H9 (cell line): ENCODE measurements around the gene HBZ. TPM values are rescaled to one million over a fixed set of nuclear protein-coding genes. Genes with fewer than 3 reads are reported as not detected.

Experiments
- DNase-seq: peaks from one replicate; pipeline ENCODE4 v3.0.0-alpha.2; 2017
- H2AFZ ChIP-seq: one replicate; pipeline ENCODE4 v1.6.1; 2013; ENCODE audit warnings: mild to moderate bottlenecking, low read length, control low read depth, moderate library complexity
- H2AK5ac ChIP-seq: 2 replicates; pipeline ENCODE4 v1.6.1; 2013; ENCODE audit warnings: low read length, control low read depth, mixed read lengths; ENCODE audit not compliant: insufficient read length
- H2BK120ac ChIP-seq: one replicate; pipeline ENCODE4 v1.6.1; 2013; ENCODE audit warnings: low read depth, mild to moderate bottlenecking, low read length, control low read depth, inconsistent platforms; ENCODE audit not compliant: poor library complexity, severe bottlenecking
- H2BK12ac ChIP-seq: 2 replicates; pipeline ENCODE4 v1.6.1; 2013; ENCODE audit warnings: low read length, control low read depth, mixed read lengths, low read depth; ENCODE audit not compliant: insufficient read length
- H2BK15ac ChIP-seq: 2 replicates; pipeline ENCODE4 v1.6.1; 2013; ENCODE audit warnings: low read depth, low read length, control low read depth
- H2BK20ac ChIP-seq: one replicate; pipeline ENCODE4 v1.6.1; 2013; ENCODE audit warnings: low read depth, mild to moderate bottlenecking, low read length, control low read depth, inconsistent platforms; ENCODE audit not compliant: poor library complexity, severe bottlenecking
- H2BK5ac ChIP-seq: 2 replicates; pipeline ENCODE4 v1.6.1; 2013; ENCODE audit warnings: low read length, control low read depth, mixed read lengths; ENCODE audit not compliant: insufficient read length
- H3K14ac ChIP-seq: 2 replicates; pipeline ENCODE4 v1.6.1; 2013; ENCODE audit warnings: low read length, control low read depth; ENCODE audit not compliant: insufficient read depth
- H3K18ac ChIP-seq: 2 replicates; pipeline ENCODE4 v1.6.1; 2013; ENCODE audit warnings: low read depth, mild to moderate bottlenecking, mixed read lengths, low read length, control low read depth; ENCODE audit not compliant: insufficient read length
- H3K23ac ChIP-seq: 2 replicates; pipeline ENCODE4 v1.6.1; 2013; ENCODE audit warnings: low read length, control low read depth, mixed read lengths, low read depth; ENCODE audit not compliant: insufficient read length
- H3K23me2 ChIP-seq: 2 replicates; pipeline ENCODE4 v1.6.1; 2013; ENCODE audit warnings: low read depth, mild to moderate bottlenecking, mixed read lengths, low read length, control low read depth; ENCODE audit not compliant: insufficient read length, poor library complexity, severe bottlenecking
- H3K27ac ChIP-seq: 2 replicates; pipeline ENCODE4 v1.5.1; 2013; ENCODE audit warnings: low read length, control low read depth, mixed read lengths, low read depth; ENCODE audit not compliant: insufficient read length
- H3K27me3 ChIP-seq: 2 replicates; pipeline ENCODE4 v1.6.1; 2013; ENCODE audit warnings: low read length, control low read depth, inconsistent platforms; ENCODE audit not compliant: insufficient read depth
- H3K4ac ChIP-seq: 2 replicates; pipeline ENCODE4 v1.6.1; 2013; ENCODE audit warnings: low read depth, mild to moderate bottlenecking, control low read depth, inconsistent platforms, low read length, moderate library complexity
- H3K4me1 ChIP-seq: 2 replicates; pipeline ENCODE4 v1.6.1; 2013; ENCODE audit warnings: low read length, control low read depth, inconsistent platforms; ENCODE audit not compliant: insufficient read depth
- H3K4me2 ChIP-seq: 2 replicates; pipeline ENCODE4 v1.6.1; 2013; ENCODE audit warnings: low read length, control low read depth, mixed read lengths; ENCODE audit not compliant: insufficient read length, insufficient read depth
- H3K56ac ChIP-seq: 2 replicates; pipeline ENCODE4 v1.6.1; 2013; ENCODE audit warnings: low read depth, mild to moderate bottlenecking, mixed read lengths, low read length, control low read depth; ENCODE audit not compliant: insufficient read length
- H3K79me1 ChIP-seq: 2 replicates; pipeline ENCODE4 v1.6.1; 2013; ENCODE audit warnings: low read depth, mild to moderate bottlenecking, moderate library complexity, low read length, control low read depth, inconsistent platforms; ENCODE audit not compliant: insufficient read depth, poor library complexity, severe bottlenecking
- H3K79me2 ChIP-seq: 2 replicates; pipeline ENCODE4 v1.6.1; 2013; ENCODE audit warnings: low read length, control low read depth, inconsistent platforms; ENCODE audit not compliant: insufficient read depth
- H3K9ac ChIP-seq: 2 replicates; pipeline ENCODE4 v1.6.1; 2013; ENCODE audit warnings: low read length, control low read depth, mixed read lengths; ENCODE audit not compliant: insufficient read length; ENCODE audit errors: extremely low read depth
- H3K9me3 ChIP-seq: one replicate; pipeline ENCODE4 v1.6.1; 2013; ENCODE audit warnings: low read depth, low read length, inconsistent platforms; ENCODE audit not compliant: control insufficient read depth
- H3T11ph ChIP-seq: one replicate; pipeline ENCODE4 v1.6.1; 2013; ENCODE audit warnings: mild to moderate bottlenecking, low read length, control low read depth, inconsistent platforms
- H4K20me1 ChIP-seq: one replicate; pipeline ENCODE4 v1.6.1; 2013; ENCODE audit not compliant: control insufficient read depth, insufficient read length, insufficient read depth
- H4K5ac ChIP-seq: 2 replicates; pipeline ENCODE4 v1.6.1; 2013; ENCODE audit warnings: low read depth, mild to moderate bottlenecking, mixed read lengths, low read length, control low read depth; ENCODE audit not compliant: insufficient read length
- H4K8ac ChIP-seq: replicated peaks from 2 replicates; pipeline ENCODE4 v1.6.1; 2013; ENCODE audit warnings: low read length, control low read depth, mixed read lengths, low read depth; ENCODE audit not compliant: insufficient read length
- H4K91ac ChIP-seq: 2 replicates; pipeline ENCODE4 v1.6.1; 2013; ENCODE audit warnings: low read depth, mild to moderate bottlenecking, moderate library complexity, mixed read lengths, low read length, control low read depth; ENCODE audit not compliant: insufficient read length
- H3K27ac Mint-ChIP-seq, 3 experiments: 2 replicates in 2 of 3; 3 replicates in 1 of 3; pipeline ENCODE4 v1.8.0; 2020 to 2021; ENCODE audit warnings: mixed read lengths in 3 of 3, mild to moderate bottlenecking in 1 of 3, moderate library complexity in 1 of 3
- H3K27me3 Mint-ChIP-seq: 2 replicates; pipeline ENCODE4 v1.8.0; 2021; ENCODE audit warnings: low read depth, mild to moderate bottlenecking, moderate library complexity, mixed read lengths
- H3K36me3 Mint-ChIP-seq, 3 experiments: 2 replicates in 2 of 3; 3 replicates in 1 of 3; pipeline ENCODE4 v1.8.0; 2020 to 2021; ENCODE audit warnings: low read depth in 3 of 3, mixed read lengths in 3 of 3; ENCODE audit not compliant: insufficient read depth in 1 of 3
- H3K4me1 Mint-ChIP-seq, 2 experiments: 2 replicates each; pipeline ENCODE4 v1.8.0; 2020; ENCODE audit warnings: mixed read lengths in 2 of 2
- H3K4me3 Mint-ChIP-seq, 2 experiments: 2 replicates in 1 of 2; 3 replicates in 1 of 2; pipeline ENCODE4 v1.8.0; 2020 to 2021; ENCODE audit warnings: mild to moderate bottlenecking in 2 of 2, mixed read lengths in 2 of 2, moderate library complexity in 1 of 2
- H3K9me3 Mint-ChIP-seq, 2 experiments: 2 replicates in 1 of 2; 3 replicates in 1 of 2; pipeline ENCODE4 v1.8.0; 2020; ENCODE audit warnings: mild to moderate bottlenecking in 2 of 2, mixed read lengths in 2 of 2, moderate library complexity in 1 of 2
- CTCF ChIP-seq: fragments of 200-600 bp; sonication (generic); conservative IDR thresholded peaks from 3 replicates; pipeline ENCODE4 v1.8.0; 2021; ENCODE audit warnings: antibody characterized with exemption, mild to moderate bottlenecking
- WGBS: extraction: QIAGEN DNeasy Blood & Tissue Kit; methylation state at CpG from one replicate; pipeline ENCODE4 v1.1.7; 2013; ENCODE audit warnings: missing lambda C conversion rate, low lambda C conversion rate, mixed read lengths; ENCODE audit not compliant: insufficient read length; ENCODE audit errors: extremely low coverage; 5-methylcytosine and 5-hydroxymethylcytosine counted together
- total RNA-seq: library from RNA; stranded (reverse); gene quantifications from 2 replicates; pipeline ENCODE4 v1.2.1, GENCODE V29; 2021

HBZ gene
- total RNA-seq, 1 experiment from 2014 or later: not detected

- H3K4me1 ChIP-seq: no peaks in the 10 kb centered on the region
- TF ChIP-seq CTCF: no peak
- no peak overlapping the region; a peak in 1 of 5 replicates for H3K4me3 Mint-ChIP-seq
Measured at GRCh38 chr16:192686-193085, 40.2 kb downstream of the HBZ start.

More at GRCh38 chr16:192686-193085, 40.2 kb downstream of the HBZ start:
- DNase-seq: no peak
- Histone ChIP-seq H4K91ac (no peak overlapping the region), H3K4me2 (no peak overlapping the region), H2BK15ac (no peak overlapping the region), H3K23me2 (no peaks in the 10 kb centered on the region), H3K79me2 (no peaks in the 10 kb centered on the region), H4K8ac (no peak overlapping the region), H3K9ac (no peak overlapping the region), H3K4ac (no peak overlapping the region), H3K18ac (no peak overlapping the region), H2AFZ (no peak overlapping the region), H2BK20ac (no peak overlapping the region), H3K27me3 (no peaks in the 10 kb centered on the region), H4K5ac (no peak overlapping the region), H3K27ac (no peak overlapping the region), H3K23ac (no peak overlapping the region), H3K56ac (no peak overlapping the region), H3K9me3 (no peaks in the 10 kb centered on the region), H3T11ph (no peak overlapping the region), H4K20me1 (peaks cover 2% of the 10 kb centered on the region), H2BK120ac (no peak overlapping the region), H3K14ac (no peak overlapping the region), H2AK5ac (no peak overlapping the region), H2BK5ac (no peak overlapping the region), H3K79me1 (no peaks in the 10 kb centered on the region), H2BK12ac (no peak overlapping the region)
- no CpG with 5 or more reads among the region's 11 CpGs for WGBS
- no peaks in the 10 kb centered on the region for H3K9me3 Mint-ChIP-seq
- H3K4me1 Mint-ChIP-seq: no peaks in the 10 kb centered on the region
- H3K27me3 Mint-ChIP-seq: no peaks in the 10 kb centered on the region
- H3K27ac Mint-ChIP-seq: peak overlapping the region in 1 of 3 experiments; percentile 20; a peak in 2 of 7 replicates
- peaks cover 59 to 93% (median 80%) of the 10 kb centered on the region in 3 experiments for H3K36me3 Mint-ChIP-seq
